Chondrocyte (in vitro differentiated cells): ENCODE measurements around the gene IGFLR1. TPM values are rescaled to one million over a fixed set of nuclear protein-coding genes. Genes with fewer than 3 reads are reported as not detected.
A peak's percentile ranks its signal among the peaks of the same experiment; 100 is the strongest.

Experiments
- DNase-seq: peaks from one replicate; pipeline ENCODE4 v3.0.0; 2021; ENCODE audit warnings: mixed read lengths, low spot score
- H3K27ac Mint-ChIP-seq: one replicate; pipeline ENCODE4 v1.8.0; 2021; ENCODE audit warnings: mild to moderate bottlenecking, moderate library complexity, mixed read lengths; ENCODE audit not compliant: unreplicated experiment
- H3K27me3 Mint-ChIP-seq: 2 replicates; pipeline ENCODE4 v1.8.0; 2021; ENCODE audit warnings: low read depth, mixed read lengths
- H3K36me3 Mint-ChIP-seq: 2 replicates; pipeline ENCODE4 v1.8.0; 2021; ENCODE audit warnings: low read depth, mixed read lengths
- H3K4me1 Mint-ChIP-seq: 2 replicates; pipeline ENCODE4 v1.8.0; 2021; ENCODE audit warnings: low read depth, mild to moderate bottlenecking, mixed read lengths
- H3K4me3 Mint-ChIP-seq: one replicate; pipeline ENCODE4 v1.8.0; 2021; ENCODE audit warnings: mild to moderate bottlenecking, moderate library complexity, mixed read lengths; ENCODE audit not compliant: unreplicated experiment
- H3K9me3 Mint-ChIP-seq: 2 replicates; pipeline ENCODE4 v1.8.0; 2021; ENCODE audit warnings: low read depth, mixed read lengths
- CTCF ChIP-seq: fragments of 200-600 bp; sonication (generic); IDR thresholded peaks from 2 replicates; pipeline ENCODE4 v1.5.0; 2021; ENCODE audit warnings: antibody characterized with exemption, mild to moderate bottlenecking, moderate library complexity
- total RNA-seq: library from RNA; stranded (reverse); gene quantifications from 3 replicates; pipeline ENCODE4 v1.2.1, GENCODE V29; 2021

The IGFLR1 gene
- total RNA-seq, 1 donor from 2014 or later, result 0.99 TPM

- Mint-ChIP-seq H3K27ac (no peak overlapping the region), H3K4me3 (peak overlapping the region; percentile 86), H3K27me3 (no peaks in the 10 kb centered on the region), H3K4me1 (peaks cover 42% of the 10 kb centered on the region), H3K36me3 (peaks cover 10% of the 10 kb centered on the region), H3K9me3 (no peaks in the 10 kb centered on the region)
- TF ChIP-seq CTCF, result no peak
- no peak for DNase-seq
Observed at GRCh38 chr19:35759697-35760096, 17.4 kb upstream of the IGFLR1 start.

GRCh38 chr19:35757749-35758608 lies 15.7 kb upstream of the IGFLR1 start, which contains the start of gene PROSER3:
Gene PROSER3, plus strand, starts transcription at chr19:35758176. Its CDS starts 40 bp downstream, at chr19:35758216.
- Mint-ChIP-seq H3K36me3 (peaks cover 12% of the 10 kb centered on the region), H3K4me1 (peaks cover 43% of the 10 kb centered on the region), H3K9me3 (no peaks in the 10 kb centered on the region), H3K27ac (peak within 1 kb of the TSS; percentile 98), H3K4me3 (peak within 1 kb of the TSS; percentile 86), H3K27me3 (no peaks in the 10 kb centered on the region)
- TF ChIP-seq CTCF, result no peak
- no peak for DNase-seq

- Mint-ChIP-seq H3K9me3 (no peaks in the 10 kb centered on the region), H3K27ac (peak overlapping the region; percentile 98), H3K27me3 (no peaks in the 10 kb centered on the region), H3K36me3 (peaks cover 12% of the 10 kb centered on the region), H3K4me1 (peaks cover 43% of the 10 kb centered on the region), H3K4me3 (peak overlapping the region; percentile 86)
- DNase-seq, result no peak
- peak; percentile 40 for TF ChIP-seq CTCF
Observed at GRCh38 chr19:35757231-35757748, 15.0 kb upstream of the IGFLR1 start.

- no peaks in the 10 kb centered on the region for H3K27me3 Mint-ChIP-seq
- no peaks in the 10 kb centered on the region for H3K9me3 Mint-ChIP-seq
- H3K36me3 Mint-ChIP-seq, result peaks cover 8% of the 10 kb centered on the region
- peaks cover 43% of the 10 kb centered on the region for H3K4me1 Mint-ChIP-seq
- peak within 1 kb of the TSS; percentile 86 for H3K4me3 Mint-ChIP-seq
- peak within 1 kb of the TSS; percentile 98 for H3K27ac Mint-ChIP-seq
- TF ChIP-seq CTCF, result no peak
- no peak for DNase-seq
Observed at GRCh38 chr19:35756377-35757230, 14.4 kb upstream of the IGFLR1 start, which contains the start of gene HSPB6. Gene HSPB6, minus strand, starts transcription at chr19:35757029. Its CDS starts 21 bp downstream, at chr19:35757008.
